ENCODE data around the gene GPR6. TPM values are rescaled to one million over a fixed set of nuclear protein-coding genes. Genes with fewer than 3 reads are reported as not detected.

GPR6 gene
- total RNA-seq, 1 donor from 2014 or later = not detected

DNA sequence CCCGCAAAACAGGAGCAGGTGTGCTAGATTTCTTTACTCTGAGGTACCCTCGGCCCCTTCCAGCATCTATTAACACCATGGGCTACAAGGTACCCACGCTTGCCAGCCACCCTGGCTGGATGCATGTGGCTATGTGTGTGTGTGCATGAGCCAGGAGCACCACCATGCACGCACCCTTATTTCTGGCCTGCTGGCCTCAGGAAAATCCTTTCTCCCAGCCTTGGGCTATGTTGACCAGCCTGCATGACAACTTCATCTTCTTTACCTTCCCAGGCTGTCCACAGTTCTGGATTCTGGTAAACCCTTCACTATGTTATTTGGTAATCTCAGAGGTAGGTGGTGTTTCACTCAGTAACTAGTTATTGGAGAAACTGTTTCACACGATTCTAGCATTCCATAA lies 40.4 kb downstream of the GPR6 start:
- Mint-ChIP-seq H3K4me1 (ENCODE audit: unreplicated experiment) (no peaks in the 10 kb centered on the region), H3K9me3 (no peaks in the 10 kb centered on the region), H3K27me3 (peaks cover 5% of the 10 kb centered on the region), H3K4me3 (no peak overlapping the region), H3K36me3 (no peaks in the 10 kb centered on the region), H3K27ac (no peak overlapping the region)
- no peak for DNase-seq (ENCODE audit: extremely low spot score, unreplicated experiment)
- no peak for TF ChIP-seq CTCF (conservative IDR thresholded peaks at IDR 0.05)

- no peak overlapping the region for H3K27ac Mint-ChIP-seq
- no peaks in the 10 kb centered on the region for H3K36me3 Mint-ChIP-seq
- no peaks in the 10 kb centered on the region for H3K9me3 Mint-ChIP-seq
- H3K27me3 Mint-ChIP-seq = peaks cover 3% of the 10 kb centered on the region
- no peak overlapping the region for H3K4me3 Mint-ChIP-seq
- TF ChIP-seq CTCF (conservative IDR thresholded peaks at IDR 0.05) = no peak
- DNase-seq (ENCODE audit: extremely low spot score, unreplicated experiment) = no peak
- no peaks in the 10 kb centered on the region for H3K4me1 Mint-ChIP-seq (ENCODE audit: unreplicated experiment)
Observed at GRCh38 chr6:110020888-110021287, 42.8 kb downstream of the GPR6 start.

- no peaks in the 10 kb centered on the region for H3K9me3 Mint-ChIP-seq
- no peaks in the 10 kb centered on the region for H3K4me1 Mint-ChIP-seq (ENCODE audit: unreplicated experiment)
- H3K4me3 Mint-ChIP-seq = no peak overlapping the region
- H3K27ac Mint-ChIP-seq = no peak overlapping the region
- TF ChIP-seq CTCF (conservative IDR thresholded peaks at IDR 0.05) = no peak
- H3K27me3 Mint-ChIP-seq = no peaks in the 10 kb centered on the region
- DNase-seq (ENCODE audit: extremely low spot score, unreplicated experiment) = no peak
- no peaks in the 10 kb centered on the region for H3K36me3 Mint-ChIP-seq
Observed at GRCh38 chr6:110029144-110029543, 51.0 kb downstream of the GPR6 start.

Other genes starting within 250 kb of the GPR6 start
- 17.7 and 120 TPM in 2 replicates for gene WASF1, start 201.4 kb downstream of the GPR6 start, total RNA-seq (ENCODE audit: low replicate concordance)
- gene CDC40, start 202.1 kb downstream of the GPR6 start, total RNA-seq (ENCODE audit: low replicate concordance) = 18.6 and 42.8 TPM in 2 replicates